Measurements from ENCODE around the gene TRIM67.

DNA sequence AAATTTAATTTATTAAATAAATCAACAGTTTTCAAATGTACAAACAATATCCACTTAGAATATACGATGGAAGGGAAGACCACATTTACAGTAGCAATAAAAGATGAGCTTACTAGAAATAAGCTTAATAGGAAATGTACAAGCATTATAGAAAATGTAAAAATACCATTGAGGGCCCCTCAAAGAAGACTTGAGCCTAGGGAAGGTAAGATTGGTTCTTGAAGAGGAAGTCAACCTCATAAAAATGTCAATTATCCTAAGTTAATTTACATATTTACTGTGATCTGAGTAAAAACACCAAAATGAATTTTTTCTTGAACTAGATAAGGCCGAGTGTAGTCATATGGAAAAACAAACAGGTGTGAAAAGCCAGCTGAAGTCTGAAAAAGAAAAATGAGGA lies 39.7 kb upstream of the TRIM67 start:
- TF ChIP-seq POLR2A (IDR thresholded peaks at IDR 0.05), result no peak
- TF ChIP-seq, protein P1, sequence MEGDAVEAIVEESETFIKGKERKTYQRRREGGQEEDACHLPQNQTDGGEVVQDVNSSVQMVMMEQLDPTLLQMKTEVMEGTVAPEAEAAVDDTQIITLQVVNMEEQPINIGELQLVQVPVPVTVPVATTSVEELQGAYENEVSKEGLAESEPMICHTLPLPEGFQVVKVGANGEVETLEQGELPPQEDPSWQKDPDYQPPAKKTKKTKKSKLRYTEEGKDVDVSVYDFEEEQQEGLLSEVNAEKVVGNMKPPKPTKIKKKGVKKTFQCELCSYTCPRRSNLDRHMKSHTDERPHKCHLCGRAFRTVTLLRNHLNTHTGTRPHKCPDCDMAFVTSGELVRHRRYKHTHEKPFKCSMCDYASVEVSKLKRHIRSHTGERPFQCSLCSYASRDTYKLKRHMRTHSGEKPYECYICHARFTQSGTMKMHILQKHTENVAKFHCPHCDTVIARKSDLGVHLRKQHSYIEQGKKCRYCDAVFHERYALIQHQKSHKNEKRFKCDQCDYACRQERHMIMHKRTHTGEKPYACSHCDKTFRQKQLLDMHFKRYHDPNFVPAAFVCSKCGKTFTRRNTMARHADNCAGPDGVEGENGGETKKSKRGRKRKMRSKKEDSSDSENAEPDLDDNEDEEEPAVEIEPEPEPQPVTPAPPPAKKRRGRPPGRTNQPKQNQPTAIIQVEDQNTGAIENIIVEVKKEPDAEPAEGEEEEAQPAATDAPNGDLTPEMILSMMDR (IDR thresholded peaks at IDR 0.05), result no peak

Measured in uterus (tissue), 2 donors.